GM23248 (cell line): ENCODE measurements around the gene NPBWR2. TPM values are rescaled to one million over a fixed set of nuclear protein-coding genes. Genes with fewer than 3 reads are reported as not detected.

Experiments used
- DNase-seq: peaks from one replicate; pipeline ENCODE4 v3.0.0-alpha.2; 2015
- H2AFZ ChIP-seq: fragments of 200-600 bp; sonication (generic); 2 replicates; pipeline ENCODE4 v1.6.1; 2016; ENCODE audit warnings: antibody characterized with exemption
- H3F3A ChIP-seq: fragments of 200-600 bp; sonication (generic); 2 replicates; pipeline ENCODE4 v1.6.1; 2016; ENCODE audit warnings: mild to moderate bottlenecking, antibody characterized with exemption, mixed run types; ENCODE audit not compliant: insufficient read depth
- H3K27ac ChIP-seq: fragments of 200-600 bp; sonication (generic); 2 replicates; pipeline ENCODE4 v1.5.1; 2016; ENCODE audit warnings: mild to moderate bottlenecking
- H3K27me3 ChIP-seq: fragments of 200-600 bp; sonication (generic); replicated peaks from 2 replicates; pipeline ENCODE4 v1.6.1; 2016; ENCODE audit warnings: mild to moderate bottlenecking; ENCODE audit not compliant: insufficient read depth
- H3K36me3 ChIP-seq: fragments of 200-600 bp; sonication (generic); 2 replicates; pipeline ENCODE4 v1.6.1; 2016; ENCODE audit warnings: low read depth, mild to moderate bottlenecking
- H3K4me1 ChIP-seq: fragments of 200-600 bp; sonication (generic); 2 replicates; pipeline ENCODE4 v1.6.1; 2016; ENCODE audit warnings: mild to moderate bottlenecking; ENCODE audit not compliant: insufficient read depth
- H3K4me2 ChIP-seq: fragments of 200-600 bp; sonication (generic); one replicate; pipeline ENCODE4 v1.6.1; 2016; ENCODE audit warnings: mild to moderate bottlenecking; ENCODE audit not compliant: unreplicated experiment
- H3K4me3 ChIP-seq: fragments of 200-600 bp; sonication (generic); 2 replicates; pipeline ENCODE4 v1.5.1; 2016; ENCODE audit warnings: mild to moderate bottlenecking
- H3K79me2 ChIP-seq: fragments of 200-600 bp; sonication (generic); 2 replicates; pipeline ENCODE4 v1.6.1; 2016; ENCODE audit warnings: mild to moderate bottlenecking; ENCODE audit not compliant: insufficient read depth
- H3K9ac ChIP-seq: fragments of 200-600 bp; sonication (generic); 2 replicates; pipeline ENCODE4 v1.6.1; 2016; ENCODE audit warnings: mild to moderate bottlenecking
- H3K9me2 ChIP-seq: fragments of 200-600 bp; sonication (generic); 2 replicates; pipeline ENCODE4 v1.6.1; 2016; ENCODE audit warnings: mixed run types, mild to moderate bottlenecking, moderate library complexity; ENCODE audit not compliant: insufficient read depth
- H3K9me3 ChIP-seq: fragments of 200-600 bp; sonication (generic); one replicate; pipeline ENCODE4 v1.6.1; 2017; ENCODE audit warnings: low read depth
- H4K20me1 ChIP-seq: fragments of 200-600 bp; sonication (generic); 2 replicates; pipeline ENCODE4 v1.6.0; 2016; ENCODE audit not compliant: insufficient read depth
- EZH2 ChIP-seq: fragments of 200-600 bp; sonication (generic); IDR thresholded peaks from 2 replicates; pipeline ENCODE4 v1.6.1; 2018; ENCODE audit warnings: antibody characterized with exemption, mild to moderate bottlenecking; ENCODE audit not compliant: insufficient read depth, poor library complexity, severe bottlenecking
- EZH2phosphoT487 ChIP-seq: fragments of 200-600 bp; sonication (generic); IDR thresholded peaks from 2 replicates; pipeline ENCODE4 v1.6.1; 2018; ENCODE audit warnings: antibody characterized with exemption, moderate library complexity, mild to moderate bottlenecking, low read depth; ENCODE audit not compliant: insufficient read depth
- WGBS, 2 experiments: methylation state at CpG; one replicate each; pipeline ENCODE4 v1.1.6; 2015 to 2017; ENCODE audit warnings: low lambda C conversion rate in 2 of 2, low coverage in 1 of 2; ENCODE audit errors: missing lambda C conversion rate in 2 of 2; 5-methylcytosine and 5-hydroxymethylcytosine counted together
- in situ Hi-C: fragments of 300-500 bp; cut with MboI; formaldehyde crosslinking; loops from 2 replicates; pipeline ENCODE4 v1.15.0; 2020
- polyA plus RNA-seq: library from polyadenylated mRNA; unstranded; fragments of >200 nt; fragmentation: Nextera tagmentation; extraction: Ambion mirVana; gene quantifications from 2 replicates; pipeline ENCODE4 v1.2.1, GENCODE V29; 2016
- total RNA-seq: library from RNA; depleted of rRNA; stranded (reverse); fragments of >200 nt; shearing (Covaris generic); gene quantifications from 2 replicates; pipeline ENCODE4 v1.2.3, GENCODE V29; 2014

Gene NPBWR2
- total and polyA plus RNA-seq, 2 experiments from 2014 or later = not detected

DNA sequence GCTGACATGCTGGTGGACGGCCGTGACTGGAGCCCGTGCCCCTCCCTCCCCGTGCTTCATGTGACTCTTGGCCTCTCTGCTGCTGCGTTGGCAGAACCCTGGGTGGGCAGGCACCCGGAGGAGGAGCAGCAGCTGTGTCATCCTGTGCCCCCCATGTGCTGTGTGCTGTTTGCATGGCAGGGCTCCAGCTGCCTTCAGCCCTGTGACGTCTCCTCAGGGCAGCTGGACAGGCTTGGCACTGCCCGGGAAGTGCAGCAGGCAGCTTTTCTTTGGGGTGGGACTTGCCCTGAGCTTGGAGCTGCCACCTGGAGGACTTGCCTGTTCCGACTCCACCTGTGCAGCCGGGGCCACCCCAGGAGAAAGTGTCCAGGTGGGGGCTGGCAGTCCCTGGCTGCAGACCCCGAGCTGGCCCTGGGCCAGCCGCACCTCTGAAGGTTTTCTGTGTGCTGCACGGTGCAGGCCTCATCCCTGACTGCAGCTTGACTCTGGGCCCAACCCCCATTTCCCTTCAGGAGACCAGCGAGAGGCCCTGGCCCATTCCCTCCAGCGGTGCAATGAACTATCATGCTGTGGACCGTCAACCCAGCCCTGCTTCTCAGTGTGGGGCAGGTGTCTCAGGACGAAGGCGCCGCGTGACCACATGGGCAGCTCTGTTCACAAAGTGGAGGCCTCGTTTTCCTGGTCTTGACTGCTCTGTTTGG is 8.1 kb downstream of the NPBWR2 start:
- Histone ChIP-seq H4K20me1 (no peaks in the 10 kb centered on the region), H3K9me3 (no peaks in the 10 kb centered on the region), H2AFZ (no peak overlapping the region), H3K27ac (no peak overlapping the region), H3F3A (no peaks in the 10 kb centered on the region), H3K9ac (no peak overlapping the region), H3K36me3 (no peaks in the 10 kb centered on the region), H3K9me2 (no peaks in the 10 kb centered on the region), H3K4me1 (no peaks in the 10 kb centered on the region), H3K79me2 (no peaks in the 10 kb centered on the region), H3K4me2 (no peak overlapping the region), H3K4me3 (no peak overlapping the region), H3K27me3 (peaks cover 35% of the 10 kb centered on the region)
- WGBS, 2 experiments = 64 to 66% methylated on average over 21 of the region's 21 CpGs
- in situ Hi-C loops = no loop called here
- DNase-seq = no peak
- TF ChIP-seq EZH2phosphoT487 (no peak), EZH2 (no peak)

DNA sequence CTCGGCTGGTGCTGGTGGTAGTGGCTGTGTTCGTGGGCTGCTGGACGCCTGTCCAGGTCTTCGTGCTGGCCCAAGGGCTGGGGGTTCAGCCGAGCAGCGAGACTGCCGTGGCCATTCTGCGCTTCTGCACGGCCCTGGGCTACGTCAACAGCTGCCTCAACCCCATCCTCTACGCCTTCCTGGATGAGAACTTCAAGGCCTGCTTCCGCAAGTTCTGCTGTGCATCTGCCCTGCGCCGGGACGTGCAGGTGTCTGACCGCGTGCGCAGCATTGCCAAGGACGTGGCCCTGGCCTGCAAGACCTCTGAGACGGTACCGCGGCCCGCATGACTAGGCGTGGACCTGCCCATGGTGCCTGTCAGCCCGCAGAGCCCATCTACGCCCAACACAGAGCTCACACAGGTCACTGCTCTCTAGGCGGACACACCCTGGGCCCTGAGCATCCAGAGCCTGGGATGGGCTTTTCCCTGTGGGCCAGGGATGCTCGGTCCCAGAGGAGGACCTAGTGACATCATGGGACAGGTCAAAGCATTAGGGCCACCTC is 8.8 kb downstream of the NPBWR2 start:
- Histone ChIP-seq H4K20me1 (no peaks in the 10 kb centered on the region), H3K79me2 (no peaks in the 10 kb centered on the region), H2AFZ (no peak overlapping the region), H3F3A (no peaks in the 10 kb centered on the region), H3K27ac (no peak overlapping the region), H3K27me3 (peaks cover 33% of the 10 kb centered on the region), H3K9ac (no peak overlapping the region), H3K36me3 (no peaks in the 10 kb centered on the region), H3K4me2 (no peak overlapping the region), H3K9me3 (no peaks in the 10 kb centered on the region), H3K4me3 (no peak overlapping the region), H3K4me1 (no peaks in the 10 kb centered on the region), H3K9me2 (no peaks in the 10 kb centered on the region)
- in situ Hi-C loops = no loop called here
- TF ChIP-seq EZH2 (no peak), EZH2phosphoT487 (no peak)
- WGBS, 2 experiments = 86 to 91% methylated on average over 28 of the region's 28 CpGs
- no peak for DNase-seq

DNA sequence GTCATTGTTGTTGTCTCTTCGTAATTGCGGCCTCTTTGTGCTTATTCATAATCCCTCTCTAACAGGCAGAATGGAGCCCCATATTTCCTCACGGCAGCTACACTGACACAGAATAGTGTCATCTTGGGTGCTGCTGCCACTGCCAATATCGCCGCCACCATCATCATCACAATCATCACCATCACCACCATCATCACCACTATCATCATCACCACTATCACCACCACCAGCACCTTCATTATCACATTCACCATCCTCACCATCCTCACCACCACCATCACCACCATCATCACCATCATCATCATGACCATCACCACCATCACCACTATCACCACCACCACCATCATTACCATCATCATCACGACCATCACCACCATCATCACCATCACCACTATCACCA is 10.8 kb downstream of the NPBWR2 start:
- in situ Hi-C loops = no loop called here
- no peak overlapping the region for H3K4me2 ChIP-seq
- TF ChIP-seq EZH2 = no peak
- TF ChIP-seq EZH2phosphoT487 = no peak
- no peak overlapping the region for H3K27ac ChIP-seq
- no peaks in the 10 kb centered on the region for H3F3A ChIP-seq
- no peak overlapping the region for H3K9ac ChIP-seq
- no peak overlapping the region for H3K4me3 ChIP-seq
- no peaks in the 10 kb centered on the region for H3K79me2 ChIP-seq
- H3K9me2 ChIP-seq = no peaks in the 10 kb centered on the region
- H3K4me1 ChIP-seq = no peaks in the 10 kb centered on the region
- no peak overlapping the region for H2AFZ ChIP-seq
- WGBS, 2 experiments = 67 to 75% methylated on average over 5 to 6 of the region's 6 CpGs
- no peaks in the 10 kb centered on the region for H3K9me3 ChIP-seq
- H4K20me1 ChIP-seq = no peaks in the 10 kb centered on the region
- H3K27me3 ChIP-seq = peaks cover 15% of the 10 kb centered on the region
- no peaks in the 10 kb centered on the region for H3K36me3 ChIP-seq
- no peak for DNase-seq

DNA sequence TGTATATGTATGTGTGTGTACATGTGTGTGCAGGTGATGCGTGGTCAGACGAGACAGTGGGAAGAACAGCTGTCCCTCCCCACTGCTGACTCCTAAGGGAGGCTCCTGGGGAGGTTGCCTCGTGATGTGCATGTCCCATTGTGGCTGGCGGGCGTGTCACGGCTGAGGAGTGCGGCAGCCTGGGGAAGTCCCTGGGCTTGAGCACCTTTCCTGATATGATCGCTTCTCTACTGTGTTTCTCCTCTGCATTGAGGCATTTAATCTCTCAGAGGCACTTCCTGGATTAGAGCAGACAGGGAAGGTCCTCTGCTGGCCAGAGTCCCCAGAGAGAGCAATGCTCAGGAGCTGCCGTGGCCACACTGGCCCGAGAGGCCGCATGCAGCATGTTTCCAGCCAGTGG is 11.4 kb downstream of the NPBWR2 start:
- Histone ChIP-seq H2AFZ (no peak overlapping the region), H3K9me3 (no peaks in the 10 kb centered on the region), H3K27ac (no peak overlapping the region), H3K79me2 (no peaks in the 10 kb centered on the region), H3K4me1 (no peaks in the 10 kb centered on the region), H3K4me3 (no peak overlapping the region), H3K4me2 (no peak overlapping the region), H4K20me1 (no peaks in the 10 kb centered on the region), H3K9me2 (no peaks in the 10 kb centered on the region), H3K36me3 (no peaks in the 10 kb centered on the region), H3K27me3 (peaks cover 9% of the 10 kb centered on the region), H3K9ac (no peak overlapping the region), H3F3A (no peaks in the 10 kb centered on the region)
- DNase-seq = no peak
- in situ Hi-C loops = no loop called here
- 82 to 84% methylated on average over 11 of the region's 11 CpGs for WGBS, 2 experiments
- no peak for TF ChIP-seq EZH2
- TF ChIP-seq EZH2phosphoT487 = no peak
